IPS DF 4.7 (cell line): ENCODE results near the gene CEND1.

Source experiments
- DNase-seq: peaks from one replicate; pipeline ENCODE4 v3.0.0-alpha.2; 2013; ENCODE audit warnings: low spot score; ENCODE audit errors: extremely low read depth

Gene CEND1

GRCh38 chr11:778976-779954 is 10.6 kb downstream of the CEND1 start:
- no peak for DNase-seq

GRCh38 chr11:777288-778255 is 12.3 kb downstream of the CEND1 start, which contains the start of gene GATD1:
Gene GATD1 (minus strand): TSS chr11:777487. CDS start chr11:777462, 25 bp downstream.
- DNase-seq, result no peak

GRCh38 chr11:776561-777287 is 13.2 kb downstream of the CEND1 start:
- DNase-seq, result no peak

- no peak for DNase-seq
These were observed 13.7 kb downstream of the CEND1 start for GRCh38 chr11:776263-776560.

GRCh38 chr11:774873-775592 is 14.9 kb downstream of the CEND1 start:
- DNase-seq, result no peak

GRCh38 chr11:773830-774229 is 16.1 kb downstream of the CEND1 start:
- no peak for DNase-seq

- DNase-seq, result no peak
These were observed 16.5 kb downstream of the CEND1 start for GRCh38 chr11:773425-773824.

- no peak for DNase-seq
These were observed 17.2 kb downstream of the CEND1 start for GRCh38 chr11:772429-773390.

GRCh38 chr11:771617-772204 is 18.2 kb downstream of the CEND1 start:
- no peak for DNase-seq

GRCh38 chr11:770642-771616 is 19.0 kb downstream of the CEND1 start:
- no peak for DNase-seq

GRCh38 chr11:769887-770641 is 19.8 kb downstream of the CEND1 start:
- no peak for DNase-seq

GRCh38 chr11:767238-767637 is 22.7 kb downstream of the CEND1 start:
- DNase-seq, result no peak

- DNase-seq, result no peak
These were observed 23.0 kb downstream of the CEND1 start for GRCh38 chr11:766936-767210.

GRCh38 chr11:766106-766935 is 23.6 kb downstream of the CEND1 start:
- no peak for DNase-seq

GRCh38 chr11:765802-766091 is 24.1 kb downstream of the CEND1 start:
- DNase-seq, result no peak

- DNase-seq, result no peak
These were observed 24.7 kb downstream of the CEND1 start for GRCh38 chr11:765025-765801.
